ENCODE measurements around the gene SNRNP40.

- no peak for TF ChIP-seq GABPB1 (CRISPR knock-in tag; IDR thresholded peaks at IDR 0.05)
- TF ChIP-seq ZBTB21 (CRISPR knock-in tag; IDR thresholded peaks at IDR 0.05; ENCODE audit: borderline replicate concordance): no peak
- TF ChIP-seq CTCF (IDR thresholded peaks at IDR 0.05): no peak
- no peak for TF ChIP-seq ATF1 (CRISPR knock-in tag; IDR thresholded peaks at IDR 0.05)
- no peak for TF ChIP-seq JUN (CRISPR knock-in tag; IDR thresholded peaks at IDR 0.05)
- no peak for TF ChIP-seq ZNF232 (CRISPR knock-in tag; IDR thresholded peaks at IDR 0.05)
- TF ChIP-seq NR2C2 (CRISPR knock-in tag; IDR thresholded peaks at IDR 0.05): no peak
- TF ChIP-seq ETV6 (CRISPR knock-in tag; IDR thresholded peaks at IDR 0.05): no peak
- TF ChIP-seq USF2 (CRISPR knock-in tag; IDR thresholded peaks at IDR 0.05): no peak
- TF ChIP-seq CBFB (CRISPR knock-in tag; IDR thresholded peaks at IDR 0.05; ENCODE audit: low read depth): no peak
- TF ChIP-seq TEAD4 (CRISPR knock-in tag; IDR thresholded peaks at IDR 0.05): no peak
- TF ChIP-seq, protein P1, sequence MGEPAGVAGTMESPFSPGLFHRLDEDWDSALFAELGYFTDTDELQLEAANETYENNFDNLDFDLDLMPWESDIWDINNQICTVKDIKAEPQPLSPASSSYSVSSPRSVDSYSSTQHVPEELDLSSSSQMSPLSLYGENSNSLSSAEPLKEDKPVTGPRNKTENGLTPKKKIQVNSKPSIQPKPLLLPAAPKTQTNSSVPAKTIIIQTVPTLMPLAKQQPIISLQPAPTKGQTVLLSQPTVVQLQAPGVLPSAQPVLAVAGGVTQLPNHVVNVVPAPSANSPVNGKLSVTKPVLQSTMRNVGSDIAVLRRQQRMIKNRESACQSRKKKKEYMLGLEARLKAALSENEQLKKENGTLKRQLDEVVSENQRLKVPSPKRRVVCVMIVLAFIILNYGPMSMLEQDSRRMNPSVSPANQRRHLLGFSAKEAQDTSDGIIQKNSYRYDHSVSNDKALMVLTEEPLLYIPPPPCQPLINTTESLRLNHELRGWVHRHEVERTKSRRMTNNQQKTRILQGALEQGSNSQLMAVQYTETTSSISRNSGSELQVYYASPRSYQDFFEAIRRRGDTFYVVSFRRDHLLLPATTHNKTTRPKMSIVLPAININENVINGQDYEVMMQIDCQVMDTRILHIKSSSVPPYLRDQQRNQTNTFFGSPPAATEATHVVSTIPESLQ (CRISPR knock-in tag; IDR thresholded peaks at IDR 0.05): no peak
These were observed 23.0 kb downstream of the SNRNP40 start for GRCh38 chr1:31273619-31274018.

Data from WTC11 (cell line).